Fibroblast of skin of left biceps (primary cell): ENCODE results near the gene ITPR3.

Experiments
- DNase-seq, 2 experiments: peaks; one replicate each; pipeline ENCODE4 v3.0.0-alpha.2; 2013; ENCODE audit warnings: low read depth in 2 of 2

The ITPR3 gene

DNA sequence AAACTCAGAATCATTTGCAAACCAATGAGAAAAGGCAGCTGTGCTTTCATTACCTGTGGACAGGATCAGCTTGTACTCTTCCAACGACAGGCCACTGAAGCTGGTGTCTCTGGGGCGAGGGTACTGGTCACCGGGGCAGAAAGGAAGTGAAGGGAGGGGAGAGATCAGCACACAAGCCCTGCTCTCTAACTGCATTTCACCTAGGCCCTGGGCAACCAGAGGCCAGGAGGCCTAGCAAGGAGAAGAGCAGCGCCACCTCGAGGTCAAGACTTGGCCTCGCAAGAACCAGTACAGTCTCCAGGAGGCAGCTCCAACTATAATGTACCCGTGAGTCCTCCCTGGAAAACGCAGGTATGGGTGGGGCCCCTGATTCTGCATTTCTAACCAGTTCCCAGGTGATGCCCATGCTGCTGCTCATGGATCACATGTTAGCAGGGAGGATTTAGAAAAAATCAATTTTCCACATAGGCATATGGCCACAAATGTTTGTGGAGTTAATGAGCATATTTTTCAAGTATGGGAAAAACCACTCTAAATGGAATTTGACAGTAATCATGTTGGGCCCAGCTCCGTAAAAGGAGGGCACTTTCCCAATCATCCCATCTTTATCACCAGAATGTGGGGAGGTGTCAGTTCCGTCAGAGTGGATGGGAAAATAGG, 79.4 kb downstream of the ITPR3 start:
- DNase-seq: no peak

DNA sequence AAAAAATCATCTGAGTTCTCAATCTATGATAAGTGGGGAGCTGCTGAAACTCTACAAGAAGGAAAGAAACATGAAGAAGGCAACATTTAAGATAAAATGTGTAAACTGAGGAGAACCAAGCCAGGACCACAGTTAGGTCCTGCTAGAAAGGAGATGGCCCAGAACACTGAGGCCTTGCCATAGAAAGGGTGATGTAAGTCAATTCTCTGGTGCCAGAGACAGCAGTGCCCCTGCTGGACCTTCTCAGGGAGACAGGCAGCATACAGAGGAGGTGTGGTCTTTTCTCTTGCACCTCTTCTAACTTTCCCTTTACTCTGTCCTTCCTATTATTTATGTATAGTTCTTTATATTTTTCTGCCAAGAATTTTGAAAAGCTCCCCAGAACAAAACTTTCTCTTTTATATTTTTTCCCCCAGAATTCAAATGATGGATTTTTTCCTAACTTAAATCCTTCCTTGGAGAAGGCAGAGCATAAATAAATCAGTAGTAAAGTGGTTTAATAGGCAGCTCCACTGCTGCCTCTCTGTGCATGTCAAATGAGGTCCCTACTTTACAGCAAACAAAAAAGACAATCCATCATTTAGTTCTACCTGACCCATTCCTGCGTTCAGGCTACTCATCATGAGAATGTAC, 81.3 kb downstream of the ITPR3 start:
- no peak for DNase-seq

DNA sequence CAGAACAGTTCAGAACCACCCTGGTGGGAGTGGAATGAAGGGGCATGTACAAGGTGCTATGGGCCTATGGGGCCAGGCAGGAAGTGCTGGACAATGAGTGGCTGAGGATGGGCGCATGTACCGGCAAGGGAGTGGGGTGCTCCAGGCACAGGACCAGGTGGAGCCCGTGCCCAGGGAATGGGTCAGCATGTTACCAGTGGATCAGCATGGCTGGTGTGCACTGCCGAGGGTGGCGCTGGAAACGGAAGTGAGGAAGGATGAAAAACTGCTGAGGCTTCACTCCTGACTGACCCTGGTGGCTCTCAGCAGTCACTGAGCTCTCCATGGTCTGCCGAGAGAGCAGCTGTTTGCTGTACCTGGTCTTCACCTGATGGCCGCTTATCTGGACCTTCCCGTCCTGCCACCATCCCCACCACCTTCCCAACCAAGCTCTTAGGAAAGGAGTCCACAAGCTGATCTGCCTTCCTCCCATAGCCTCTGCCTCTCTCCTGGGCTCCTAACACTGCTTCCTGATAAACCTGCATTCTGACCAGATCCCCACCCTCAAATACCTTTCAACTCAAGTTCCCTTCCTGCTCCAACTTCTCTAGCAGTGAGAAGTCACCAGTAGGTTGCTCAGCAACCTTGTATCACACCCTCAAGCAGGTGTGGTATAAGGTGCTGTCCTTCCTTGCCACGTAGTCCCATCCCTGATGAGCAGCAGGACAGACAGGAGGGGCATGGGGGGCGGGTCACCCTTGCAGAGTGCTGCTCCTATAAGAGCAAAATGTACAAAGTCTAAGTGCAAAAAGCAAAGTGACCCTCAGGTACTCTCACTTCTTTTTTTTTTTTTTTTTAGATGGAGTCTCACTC, 83.3 kb downstream of the ITPR3 start:
- no peak for DNase-seq

DNA sequence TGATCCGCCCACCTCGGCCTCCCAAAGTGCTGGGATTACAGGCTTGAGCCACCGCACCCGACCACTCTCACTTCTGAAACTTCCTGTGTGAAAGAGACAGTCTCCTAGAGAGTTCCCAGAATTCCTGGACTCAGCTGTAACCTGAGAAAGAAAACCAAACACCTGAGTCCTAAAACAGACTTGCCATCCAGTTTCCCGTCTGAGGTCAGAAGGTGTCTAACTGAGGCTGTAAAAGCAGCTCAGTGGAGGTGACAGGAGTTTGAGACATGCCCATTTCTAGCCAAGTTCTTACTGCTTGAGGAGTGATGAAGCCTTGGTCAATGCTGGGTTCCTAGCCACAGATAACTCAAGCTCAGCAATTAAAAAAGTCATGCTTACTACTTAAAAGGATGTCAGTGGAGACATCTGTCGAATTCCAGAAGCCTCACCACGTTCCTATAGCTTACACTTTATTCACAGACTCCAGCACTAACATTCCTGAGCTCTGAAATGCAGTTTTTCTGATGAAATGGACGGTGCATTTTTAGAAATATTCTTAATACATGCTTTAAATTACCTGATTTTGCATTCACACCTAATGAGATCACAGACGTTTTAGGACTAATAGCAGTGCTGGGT, 84.3 kb downstream of the ITPR3 start:
- peak; percentile 43 to 44 for DNase-seq

DNA sequence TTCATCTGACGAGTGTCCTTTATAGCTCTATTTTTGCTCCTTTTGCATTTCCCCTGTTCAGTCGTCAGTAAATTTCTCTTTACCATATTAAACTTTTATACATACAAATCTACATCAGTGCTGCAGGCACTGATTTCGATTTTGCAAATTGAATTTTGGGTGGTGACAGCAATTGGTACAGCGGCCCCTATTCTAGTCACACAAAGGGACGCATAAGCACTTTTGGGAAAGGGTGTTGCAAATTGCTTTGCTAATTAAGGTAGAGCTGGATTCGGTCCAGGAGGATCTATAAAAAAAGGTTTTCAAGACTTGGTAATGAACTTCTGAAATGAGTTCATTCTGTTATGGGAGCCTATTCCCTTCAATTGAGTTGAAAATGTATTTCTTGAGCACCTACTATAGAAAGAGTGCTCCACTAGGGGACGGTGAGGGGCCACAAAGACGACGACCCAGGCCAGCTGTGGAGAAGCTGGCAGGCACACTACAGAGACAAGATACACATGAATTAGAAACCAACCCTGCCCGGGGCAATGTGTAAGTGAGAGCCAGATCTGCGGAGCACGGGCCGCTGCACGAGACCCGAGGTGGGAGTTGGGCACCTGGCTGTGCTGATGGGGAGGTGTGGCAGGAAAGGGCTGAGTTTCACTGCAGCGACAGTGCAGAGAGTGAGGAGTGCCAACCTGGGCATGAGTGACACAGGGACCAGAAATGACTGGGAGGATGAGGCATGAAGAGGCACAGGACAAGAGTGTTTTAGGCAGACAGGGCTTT, 85.0 kb downstream of the ITPR3 start:
- DNase-seq: no peak

DNA sequence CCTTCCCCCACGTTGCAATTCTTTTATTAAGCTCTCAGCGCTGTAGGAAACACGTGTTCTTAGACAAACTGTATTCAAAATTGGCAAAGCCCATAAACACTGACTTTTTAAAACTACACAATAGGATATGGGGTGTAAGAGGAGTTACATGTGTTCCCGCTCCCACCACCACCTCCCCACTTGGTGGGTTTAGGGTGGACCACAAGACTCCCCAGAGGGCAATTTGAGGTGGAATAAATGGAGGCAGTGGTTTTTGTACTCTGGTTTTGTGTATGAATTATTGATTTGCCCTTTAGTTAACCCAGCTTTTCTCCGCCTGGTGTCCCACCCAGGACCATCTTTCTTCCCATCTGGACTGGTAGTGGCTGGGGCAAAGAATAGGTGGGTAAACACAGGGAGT, 86.6 kb downstream of the ITPR3 start:
- no peak for DNase-seq

DNA sequence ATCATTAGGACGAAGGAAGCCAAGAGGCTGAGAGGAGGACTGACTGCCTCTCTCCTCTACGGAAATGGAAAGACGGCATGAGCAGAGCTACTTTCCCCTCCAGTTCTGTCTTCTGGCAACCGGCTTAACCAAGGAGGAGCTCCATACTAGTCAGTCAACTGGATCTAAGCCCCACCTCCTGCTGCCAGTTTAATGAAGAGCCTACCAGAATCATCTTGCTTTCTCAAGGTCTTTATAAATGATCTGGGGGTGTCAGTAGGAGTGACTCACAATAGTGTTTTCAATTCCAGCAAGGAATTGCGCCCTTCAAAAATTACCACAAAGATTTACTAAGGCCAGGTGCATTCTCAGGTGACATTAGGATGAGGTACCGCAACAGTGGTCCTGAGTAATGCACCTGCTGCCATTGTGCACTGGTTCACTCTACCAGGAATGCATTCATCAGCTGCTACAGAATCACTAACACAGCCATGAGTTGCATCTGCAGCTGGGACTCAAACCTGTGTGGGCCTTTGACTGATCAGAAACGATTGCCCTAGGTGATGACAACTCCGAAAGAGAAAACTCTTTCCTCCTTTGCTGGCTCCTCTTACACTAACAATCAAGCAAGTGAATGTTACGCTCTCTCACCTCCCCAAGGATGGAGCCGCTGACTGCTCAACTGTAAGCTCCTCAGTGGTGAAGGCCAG, 87.5 kb downstream of the ITPR3 start:
- DNase-seq: no peak

DNA sequence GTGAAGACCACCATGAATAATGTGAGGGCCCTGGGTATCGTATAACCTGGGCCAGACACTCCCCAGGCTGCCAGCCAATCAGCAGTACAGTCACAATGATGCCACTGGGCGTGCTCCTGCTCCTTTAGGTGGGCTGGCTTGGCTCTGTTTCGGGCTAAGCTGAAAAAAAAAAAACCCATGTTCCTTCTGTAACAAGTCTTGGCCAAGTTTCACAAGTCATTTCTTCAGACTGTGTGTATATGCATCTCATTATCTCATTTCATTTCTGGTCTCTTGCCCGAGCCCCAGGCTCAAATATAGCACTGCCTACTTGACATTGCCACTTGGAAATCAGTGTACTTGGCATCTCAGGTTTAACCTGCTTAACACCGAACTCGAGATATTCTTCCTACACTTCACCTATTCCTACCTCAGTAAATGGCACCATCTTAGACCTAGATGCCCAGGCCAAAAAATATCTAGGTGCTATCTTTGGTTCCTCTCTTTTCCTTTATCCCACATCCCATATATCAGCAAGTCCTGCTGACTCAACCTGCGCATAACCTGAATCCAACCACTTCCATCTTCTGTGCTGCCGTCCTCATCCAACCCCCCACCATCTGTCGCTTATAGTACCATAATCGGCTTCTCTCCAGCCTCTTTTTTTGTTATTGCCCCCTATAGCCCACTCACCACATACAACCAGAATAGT, 88.6 kb downstream of the ITPR3 start:
- no peak for DNase-seq

DNA sequence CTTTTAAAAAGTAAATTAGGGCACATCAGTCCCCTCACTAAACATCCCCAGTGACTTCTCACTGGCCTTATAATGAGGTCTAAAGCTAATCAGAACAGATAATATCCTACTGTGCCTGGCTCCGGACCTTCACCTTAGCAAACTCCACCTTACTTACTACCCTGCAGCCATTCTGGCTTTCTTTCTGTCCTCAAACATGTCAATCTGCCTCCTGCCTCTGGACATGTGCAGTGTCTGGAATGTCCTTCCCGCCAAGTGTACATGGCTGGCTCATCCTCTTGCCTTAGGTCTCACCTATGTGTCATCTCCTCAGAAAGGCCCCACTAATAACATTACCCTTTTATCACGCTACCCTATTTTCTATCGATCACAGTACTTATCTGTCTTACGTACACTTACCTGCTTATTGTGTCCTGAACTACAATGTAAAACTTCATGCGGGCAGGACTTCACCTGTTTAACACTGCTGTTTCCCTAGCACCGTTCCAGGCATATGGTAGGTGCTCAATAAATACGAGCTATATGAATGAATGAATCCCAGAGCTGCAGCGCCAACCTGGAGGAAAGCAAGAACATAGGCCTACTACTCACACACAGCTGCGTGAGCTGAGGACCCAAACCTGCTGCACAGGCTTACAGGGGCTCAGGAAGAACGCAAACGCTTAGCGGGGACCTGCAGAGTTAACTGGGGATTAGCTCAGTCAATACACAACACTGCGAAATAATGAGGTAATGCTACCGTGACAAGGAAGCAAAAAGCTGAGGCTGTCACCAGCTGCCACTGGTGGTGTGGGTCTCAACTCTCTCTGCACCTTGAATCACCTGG, 89.4 kb downstream of the ITPR3 start:
- no peak for DNase-seq

DNA sequence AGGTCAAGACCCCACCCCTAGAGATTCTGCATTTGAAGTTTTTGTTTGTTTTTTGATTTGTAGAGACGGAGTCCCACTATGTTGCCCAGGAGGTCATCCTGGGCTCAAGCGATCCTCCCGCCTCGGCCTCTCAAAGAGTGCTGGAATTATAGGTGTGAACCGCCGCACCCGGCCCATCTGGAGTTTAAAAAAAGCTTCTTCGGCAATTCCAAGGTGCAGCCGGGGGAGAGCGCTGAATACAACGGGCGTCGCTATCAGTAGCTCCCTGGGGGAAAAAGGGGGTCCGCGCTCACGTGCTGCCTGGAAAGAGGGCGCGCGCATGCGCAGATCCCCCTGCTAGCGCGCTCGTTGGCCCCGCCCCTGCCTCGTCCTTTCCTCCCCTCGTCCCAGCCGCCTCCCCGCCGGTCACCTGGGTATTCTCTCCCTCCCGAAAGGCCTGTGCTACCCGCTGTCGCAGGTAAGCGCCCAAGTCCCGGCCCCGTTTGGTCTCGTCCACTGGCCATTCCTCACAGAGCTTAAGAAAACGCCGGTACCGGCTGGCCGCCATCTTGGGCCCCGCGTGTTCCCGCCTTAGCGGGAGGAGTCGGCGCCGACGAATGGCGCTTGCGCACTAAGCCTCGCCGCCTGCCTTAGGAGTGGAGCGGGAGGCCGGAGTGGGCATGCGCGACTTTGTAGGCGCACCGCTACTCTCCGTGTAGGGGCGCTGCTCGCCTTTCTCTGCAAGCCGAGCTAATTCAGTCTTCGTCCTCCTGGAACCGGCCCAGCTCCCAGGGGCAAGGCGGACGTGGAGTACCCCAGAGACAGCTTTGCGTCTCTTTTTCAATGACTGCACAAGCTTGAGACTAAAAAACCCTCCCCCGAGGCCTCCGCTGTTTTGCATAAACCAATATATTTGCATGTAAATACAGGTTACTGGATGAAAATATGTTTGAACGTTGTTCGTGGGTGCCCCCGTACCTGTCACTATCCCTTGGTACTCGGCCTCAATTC, 90.3 kb downstream of the ITPR3 start, which contains the start of gene UQCC2:
Gene UQCC2 (minus strand): TSS at position 561 of the 990 bp plus-strand sequence. CDS start 14 bp downstream, at position 547.
- DNase-seq: peak; percentile 89 to 91

DNA sequence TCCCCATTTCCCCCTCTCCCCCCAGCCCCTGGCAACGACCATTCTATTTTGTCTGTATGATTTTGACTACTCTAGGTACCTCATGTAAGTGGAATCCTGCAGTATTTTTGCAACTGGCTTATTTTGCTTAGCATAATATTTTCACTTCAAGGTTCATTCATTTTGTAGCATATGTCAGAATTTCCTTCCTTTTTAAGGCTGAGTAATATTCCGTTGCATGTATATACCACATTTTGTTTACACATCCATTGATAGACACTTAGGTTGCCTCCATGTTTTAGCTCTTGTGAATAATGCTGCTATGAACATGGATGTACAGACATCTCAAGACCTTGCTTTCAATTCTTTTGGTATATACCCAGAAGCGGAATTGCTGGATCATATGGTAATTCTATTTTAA, 91.8 kb downstream of the ITPR3 start:
- DNase-seq: no peak

DNA sequence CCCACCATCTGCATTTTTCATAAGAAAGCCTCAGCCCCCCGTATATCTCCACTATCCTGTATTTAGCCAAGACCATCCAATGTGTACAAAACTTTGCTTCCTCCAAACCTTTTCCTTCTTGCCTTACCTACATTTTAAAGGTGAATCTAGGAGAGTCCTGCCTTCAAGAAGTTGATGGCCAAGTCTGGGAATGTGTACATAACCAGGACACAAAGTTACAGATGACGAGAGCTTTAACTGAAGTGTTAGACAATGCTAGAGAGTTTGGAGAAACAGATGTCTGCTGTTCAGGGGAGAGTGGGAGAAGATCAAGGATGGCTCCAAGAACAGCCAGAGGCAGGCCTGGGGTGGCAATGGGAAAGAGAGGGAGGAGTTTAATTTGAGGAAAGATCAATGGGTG, 92.7 kb downstream of the ITPR3 start:
- DNase-seq: no peak

DNA sequence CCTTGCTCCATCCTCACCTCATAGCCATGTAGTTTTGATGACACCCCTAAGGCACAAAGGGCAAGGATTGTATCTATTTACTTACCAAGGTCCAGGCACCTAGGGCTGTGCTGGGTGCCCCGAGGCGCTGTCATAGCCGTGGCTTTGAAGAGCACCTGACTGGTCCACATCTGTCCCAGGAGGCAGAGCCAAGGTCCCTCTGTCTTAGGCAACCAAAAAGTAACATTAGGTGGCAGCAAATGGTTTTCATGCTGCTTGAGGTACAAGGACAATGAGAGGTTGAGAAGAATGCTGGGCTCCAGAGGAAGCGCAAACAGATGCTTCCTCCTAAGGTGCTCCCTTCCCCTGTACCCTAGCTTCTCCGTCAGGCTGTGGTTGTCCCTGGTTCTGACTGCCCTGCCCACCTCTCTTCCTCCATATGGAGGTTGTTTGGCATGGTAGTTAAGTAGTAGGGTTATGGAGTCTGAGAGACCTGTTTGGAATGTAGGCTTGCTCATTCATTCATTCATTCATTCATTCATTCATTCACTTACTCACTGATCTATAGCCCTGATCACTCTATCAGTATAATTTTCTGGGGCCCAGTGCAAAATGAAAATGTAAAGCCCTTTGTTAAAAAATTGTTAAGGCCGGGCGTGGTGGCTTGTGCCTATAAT, 93.4 kb downstream of the ITPR3 start:
- DNase-seq: no peak

DNA sequence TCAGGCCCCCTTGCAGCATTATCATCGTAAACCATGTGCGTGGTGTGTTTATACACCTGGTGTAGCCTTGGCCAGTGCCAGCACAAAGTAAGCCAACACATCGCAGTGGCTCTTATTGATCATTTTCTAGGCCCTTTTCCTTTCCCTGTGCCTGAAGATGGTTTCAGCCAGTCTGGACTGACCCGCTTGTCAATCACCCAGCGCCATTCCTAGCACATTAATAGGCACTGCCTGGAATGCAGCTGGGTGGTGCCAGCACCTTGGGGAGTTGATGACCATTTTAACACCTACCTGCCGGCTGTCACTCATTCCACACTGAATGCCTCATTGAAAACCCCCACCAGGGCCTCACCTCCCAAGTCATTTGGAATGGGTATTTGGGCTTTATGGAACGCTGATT, 95.3 kb downstream of the ITPR3 start:
- DNase-seq: no peak

DNA sequence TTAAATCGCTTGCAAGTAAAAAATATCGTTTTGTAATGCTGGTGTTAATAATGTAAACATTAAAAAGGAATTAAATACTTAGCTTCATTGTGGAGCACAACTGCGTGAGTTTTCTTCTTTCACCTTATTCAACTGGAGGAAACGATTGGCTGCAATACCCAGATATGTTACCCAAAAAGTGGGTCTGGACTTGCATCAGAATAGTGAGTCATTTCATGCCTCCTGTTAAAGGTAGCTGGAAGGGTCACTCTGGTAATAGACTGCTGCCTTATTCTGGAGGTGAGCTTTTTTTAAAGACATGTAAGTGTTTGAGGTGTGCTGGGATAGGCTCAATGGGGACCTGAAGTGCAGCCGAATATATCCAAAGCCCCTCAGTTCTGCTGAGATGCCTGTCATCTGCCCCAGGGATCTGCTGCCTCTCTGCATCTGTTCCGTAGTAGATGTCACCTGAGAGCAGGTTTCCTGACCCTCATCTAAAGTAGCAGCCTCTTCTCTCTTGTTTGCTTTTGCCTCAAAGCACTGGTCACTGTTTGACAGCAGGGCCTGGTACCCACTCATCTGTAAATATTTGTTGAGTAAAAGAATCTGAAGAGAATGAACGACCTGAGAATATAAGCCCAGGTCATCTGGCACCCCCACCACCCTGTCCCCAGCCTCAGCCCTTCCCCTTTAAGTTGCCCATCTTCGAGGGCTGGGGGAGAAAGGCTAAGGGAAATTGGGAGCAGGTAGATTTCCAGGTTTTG, 95.9 kb downstream of the ITPR3 start:
- no peak for DNase-seq

DNA sequence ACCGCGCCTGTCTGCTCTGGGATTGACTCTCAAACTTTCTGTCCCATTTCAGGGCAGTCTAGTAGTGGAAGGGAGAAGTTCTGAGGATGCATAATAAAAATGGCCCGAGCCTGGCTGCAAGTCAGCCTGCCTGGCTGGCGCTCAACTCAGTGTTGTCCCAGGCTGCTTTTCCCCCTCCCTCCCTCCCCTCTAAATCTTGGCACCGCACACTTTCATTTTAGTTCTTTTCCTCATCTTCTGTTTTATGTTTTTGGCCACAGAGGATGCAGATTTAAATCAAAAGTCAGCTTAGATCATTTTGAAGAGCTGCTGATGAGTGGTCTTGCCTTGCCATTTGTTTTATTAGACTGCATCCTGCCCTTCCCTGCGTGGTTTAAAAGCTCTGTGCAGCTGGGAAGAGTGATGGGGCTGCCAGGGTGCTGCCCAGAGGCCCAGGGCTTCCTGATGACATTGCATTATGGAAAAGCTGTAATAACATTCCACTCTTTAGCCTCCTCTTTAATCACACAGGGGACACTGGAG, 96.9 kb downstream of the ITPR3 start:
- DNase-seq: no peak

DNA sequence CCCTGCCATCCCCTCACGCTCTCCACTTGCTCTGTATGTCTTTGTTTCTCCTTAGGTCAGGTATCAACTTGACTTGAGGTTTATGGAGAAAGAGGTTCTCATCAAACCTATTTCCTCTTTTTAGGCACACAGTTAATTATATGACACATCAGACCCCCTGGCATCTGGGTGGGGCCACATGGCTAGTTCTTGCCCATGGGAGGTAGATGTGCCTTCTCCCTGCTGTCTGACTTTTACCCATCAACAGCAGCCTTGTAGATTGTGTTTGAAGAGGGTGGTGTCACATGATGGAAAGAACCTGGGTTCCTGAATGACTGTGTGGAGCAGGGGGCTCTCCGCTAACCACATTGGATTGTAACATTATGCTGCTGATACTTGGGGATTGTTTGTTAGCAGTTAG, 97.6 kb downstream of the ITPR3 start:
- DNase-seq: no peak
